ENCODE results near the gene TMEM121. TPM values are rescaled to one million over a fixed set of nuclear protein-coding genes. Genes with fewer than 3 reads are reported as not detected.
"Not testable (repeated sequence)": the region's sequence is repeated elsewhere in the genome, so short reads cannot be mapped to it uniquely, and the experiment has no call there.

TMEM121 gene
- total RNA-seq, 1 experiment from 2014 or later = 1.0 TPM

- no peaks in the 10 kb centered on the region for H3K9me2 ChIP-seq (ENCODE audit: insufficient read depth)
- H4K20me1 ChIP-seq (ENCODE audit: insufficient read depth) = no peaks in the 10 kb centered on the region
- no peaks in the 10 kb centered on the region for H3K4me1 ChIP-seq (replicated peaks; ENCODE audit: insufficient read depth)
- no TSS peak for BruUV-seq (replicated peaks)
- POLR2A ChIA-PET (ENCODE audit: unreplicated experiment) = no interaction called here
- no peaks in the 10 kb centered on the region for H3K79me2 ChIP-seq (ENCODE audit: low read depth)
- no peak for TF ChIP-seq EZH2 (IDR thresholded peaks at IDR 0.05; ENCODE audit: low read depth)
- no peak for TF ChIP-seq CTCF (conservative IDR thresholded peaks at IDR 0.05)
- H3K27me3 ChIP-seq (ENCODE audit: insufficient read depth, low read depth) = no peaks in the 10 kb centered on the region
- no peak overlapping the region for H2AFZ ChIP-seq
- H3F3A ChIP-seq (ENCODE audit: insufficient read depth, low read depth) = peaks cover 4% of the 10 kb centered on the region; the same call in 1 of the 2 replicates
- no peak overlapping the region for H3K27ac ChIP-seq
- H3K36me3 ChIP-seq (ENCODE audit: low read depth) = no peaks in the 10 kb centered on the region
- DNase-seq = no peak
- intact Hi-C loops (cut with micrococcal nuclease; ENCODE audit: unreplicated experiment) = no loop called here
- CTCF ChIA-PET = no interaction called here
- no peak overlapping the region for H3K4me3 ChIP-seq
- no peak overlapping the region for H3K4me2 ChIP-seq
- no peaks in the 10 kb centered on the region for H3K9me3 ChIP-seq (ENCODE audit: insufficient read depth, low read depth)
Observed at GRCh38 chr14:105576525-105577088, 50.2 kb downstream of the TMEM121 start.

- Histone ChIP-seq H2AFZ (no peak overlapping the region), H3K4me2 (no peak overlapping the region), H3K27me3 (ENCODE audit: insufficient read depth, low read depth) (no peaks in the 10 kb centered on the region), H3K36me3 (ENCODE audit: low read depth) (no peaks in the 10 kb centered on the region), H3K4me1 (replicated peaks; ENCODE audit: insufficient read depth) (no peaks in the 10 kb centered on the region), H3K27ac (no peak overlapping the region), H3K9me2 (ENCODE audit: insufficient read depth) (no peaks in the 10 kb centered on the region), H3F3A (ENCODE audit: insufficient read depth, low read depth) (peaks cover 4% of the 10 kb centered on the region; the same call in 1 of the 2 replicates), H3K9me3 (ENCODE audit: insufficient read depth, low read depth) (no peaks in the 10 kb centered on the region), H4K20me1 (ENCODE audit: insufficient read depth) (no peaks in the 10 kb centered on the region), H3K4me3 (no peak overlapping the region), H3K79me2 (ENCODE audit: low read depth) (no peaks in the 10 kb centered on the region)
- ChIA-PET CTCF (no interaction called here), POLR2A (ENCODE audit: unreplicated experiment) (no interaction called here)
- no peak for DNase-seq
- TF ChIP-seq CTCF (conservative IDR thresholded peaks at IDR 0.05) = no peak
- TF ChIP-seq EZH2 (IDR thresholded peaks at IDR 0.05; ENCODE audit: low read depth) = no peak
- no TSS peak for BruUV-seq (replicated peaks)
- intact Hi-C loops (cut with micrococcal nuclease; ENCODE audit: unreplicated experiment) = no loop called here
Observed at GRCh38 chr14:105577314-105577861, 51.0 kb downstream of the TMEM121 start.

- Histone ChIP-seq H3F3A (ENCODE audit: insufficient read depth, low read depth) (peaks cover 4% of the 10 kb centered on the region; the same call in 1 of the 2 replicates), H3K79me2 (ENCODE audit: low read depth) (no peaks in the 10 kb centered on the region), H4K20me1 (ENCODE audit: insufficient read depth) (no peaks in the 10 kb centered on the region), H3K4me2 (no peak overlapping the region), H3K4me3 (no peak overlapping the region), H2AFZ (no peak overlapping the region), H3K27me3 (ENCODE audit: insufficient read depth, low read depth) (no peaks in the 10 kb centered on the region), H3K4me1 (replicated peaks; ENCODE audit: insufficient read depth) (no peaks in the 10 kb centered on the region), H3K9me3 (ENCODE audit: insufficient read depth, low read depth) (no peaks in the 10 kb centered on the region), H3K27ac (no peak overlapping the region), H3K36me3 (ENCODE audit: low read depth) (no peaks in the 10 kb centered on the region), H3K9me2 (ENCODE audit: insufficient read depth) (no peaks in the 10 kb centered on the region)
- BruUV-seq (replicated peaks) = no TSS peak
- POLR2A ChIA-PET (ENCODE audit: unreplicated experiment) = no interaction called here
- TF ChIP-seq EZH2 (IDR thresholded peaks at IDR 0.05; ENCODE audit: low read depth) (no peak), CTCF (conservative IDR thresholded peaks at IDR 0.05) (no peak)
- intact Hi-C loops (cut with micrococcal nuclease; ENCODE audit: unreplicated experiment) = no loop called here
- no peak for DNase-seq
- CTCF ChIA-PET = no interaction called here
Observed at GRCh38 chr14:105578070-105578469, 51.7 kb downstream of the TMEM121 start.

GRCh38 chr14:105579221-105579620 is 52.8 kb downstream of the TMEM121 start:
- H3K36me3 ChIP-seq (ENCODE audit: low read depth); H4K20me1 ChIP-seq (ENCODE audit: insufficient read depth); intact Hi-C loops (cut with micrococcal nuclease; ENCODE audit: unreplicated experiment); H3K4me1 ChIP-seq (replicated peaks; ENCODE audit: insufficient read depth); H3K27me3 ChIP-seq (ENCODE audit: insufficient read depth, low read depth); POLR2A ChIA-PET (ENCODE audit: unreplicated experiment); H3K4me3 ChIP-seq; H3K4me2 ChIP-seq; CTCF ChIA-PET; H2AFZ ChIP-seq; H3K9me2 ChIP-seq (ENCODE audit: insufficient read depth); H3F3A ChIP-seq (ENCODE audit: insufficient read depth, low read depth); H3K79me2 ChIP-seq (ENCODE audit: low read depth); H3K9me3 ChIP-seq (ENCODE audit: insufficient read depth, low read depth); DNase-seq; H3K27ac ChIP-seq; BruUV-seq (replicated peaks): not testable (repeated sequence)
